ENCODE data around the gene NBPF19.
"Not testable (repeated sequence)": the region's sequence is repeated elsewhere in the genome, so short reads cannot be mapped to it uniquely, and the experiment has no call there.

- not testable (repeated sequence) for TF ChIP-seq CTCF (conservative IDR thresholded peaks at IDR 0.05); ZFX (IDR thresholded peaks at IDR 0.05)
Measured at GRCh38 chr1:149558350-149558825, 83.5 kb downstream of the NBPF19 start.

Measured in C4-2B (cell line).